ENCODE measurements around the gene PHLDA2. TPM values are rescaled to one million over a fixed set of nuclear protein-coding genes. Genes with fewer than 3 reads are reported as not detected.
A peak's percentile ranks its signal among the peaks of the same experiment; 100 is the strongest.

Gene PHLDA2
- total RNA-seq, 3 donors from 2014 or later, result 2.0 to 2.3 TPM; not detected in 1

- intact Hi-C loops (cut with DNase I; ENCODE audit: low total_unique reads), result no loop called here
- DNase-seq (ENCODE audit: low spot score in 2 of 2), result no peak
- H3K27ac ChIP-seq, result peak overlapping the region; percentile 91 to 94
- peaks cover 11 to 23% of the 10 kb centered on the region in 2 donors for H3K4me1 ChIP-seq
- H3K27me3 ChIP-seq, result no peaks in the 10 kb centered on the region
- H3K4me3 ChIP-seq, result peak overlapping the region; percentile 70 to 91 (median 70)
- no peaks in the 10 kb centered on the region for H3K9me3 ChIP-seq
- H3K36me3 ChIP-seq, result no peaks in the 10 kb centered on the region
- no peak for TF ChIP-seq POLR2A (IDR thresholded peaks at IDR 0.05)
- no peak for TF ChIP-seq POLR2AphosphoS5 (IDR thresholded peaks at IDR 0.05)
- TF ChIP-seq CTCF (IDR thresholded peaks at IDR 0.05), result no peak
Observed at GRCh38 chr11:2902784-2903671, 26.2 kb downstream of the PHLDA2 start.

- Histone ChIP-seq H3K27me3 (no peaks in the 10 kb centered on the region), H3K9me3 (no peaks in the 10 kb centered on the region), H3K27ac (peak overlapping the region; percentile 91 to 94), H3K4me1 (peaks cover 11 to 23% of the 10 kb centered on the region in 2 donors), H3K4me3 (peak overlapping the region; percentile 70 to 91 (median 70)), H3K36me3 (no peaks in the 10 kb centered on the region)
- peak in 2 of 3 donors; percentile 36 to 57 for TF ChIP-seq POLR2AphosphoS5 (IDR thresholded peaks at IDR 0.05)
- no peak for TF ChIP-seq CTCF (IDR thresholded peaks at IDR 0.05)
- intact Hi-C loops (cut with DNase I; ENCODE audit: low total_unique reads), result no loop called here
- peak; percentile 97 for DNase-seq (ENCODE audit: low spot score in 2 of 2)
Observed at GRCh38 chr11:2901854-2902783, 27.1 kb downstream of the PHLDA2 start.

GRCh38 chr11:2901196-2901796 is 27.9 kb downstream of the PHLDA2 start:
- H3K36me3 ChIP-seq, result no peaks in the 10 kb centered on the region
- H3K4me1 ChIP-seq, result peaks cover 11 to 23% of the 10 kb centered on the region in 2 donors
- TF ChIP-seq POLR2AphosphoS5 (IDR thresholded peaks at IDR 0.05) (no peak), CTCF (IDR thresholded peaks at IDR 0.05) (no peak), POLR2A (IDR thresholded peaks at IDR 0.05) (no peak)
- H3K27ac ChIP-seq, result peak overlapping the region; percentile 91 to 94
- no peaks in the 10 kb centered on the region for H3K27me3 ChIP-seq
- intact Hi-C loops (cut with DNase I; ENCODE audit: low total_unique reads), result no loop called here
- H3K4me3 ChIP-seq, result peak overlapping the region; percentile 70 to 91 (median 70)
- no peak for DNase-seq (ENCODE audit: low spot score in 2 of 2)
- H3K9me3 ChIP-seq, result no peaks in the 10 kb centered on the region

- peak in 1 of 2 donors; percentile 86 for DNase-seq (ENCODE audit: low spot score in 2 of 2)
- intact Hi-C loops (cut with DNase I; ENCODE audit: low total_unique reads), result no loop called here
Observed at GRCh38 chr11:2899080-2899783, 30.0 kb downstream of the PHLDA2 start.

More at GRCh38 chr11:2899080-2899783, 30.0 kb downstream of the PHLDA2 start:
- Histone ChIP-seq H3K27ac (peak overlapping the region; percentile 73 to 89), H3K4me3 (peak overlapping the region in 1 of 3 donors; percentile 15), H3K9me3 (no peaks in the 10 kb centered on the region), H3K27me3 (no peaks in the 10 kb centered on the region), H3K4me1 (peaks cover 11 to 23% of the 10 kb centered on the region in 2 donors), H3K36me3 (no peaks in the 10 kb centered on the region)
- TF ChIP-seq POLR2A (IDR thresholded peaks at IDR 0.05) (no peak), CTCF (IDR thresholded peaks at IDR 0.05) (no peak), POLR2AphosphoS5 (IDR thresholded peaks at IDR 0.05) (peak in 1 of 3 donors; percentile 32)
